NCI-H2196 treated with DMSO at 0.1 percent for 48 hours (cell line): ENCODE measurements around the gene KIF26A.

Experiments used
- DNase-seq: peaks from one replicate; lab custom pipeline; 2025; ENCODE audit not compliant: unreplicated experiment; lab: John Stamatoyannopoulos, UW

KIF26A gene

GRCh38 chr14:104101086-104101621 lies 37.2 kb upstream of the KIF26A start:
- DNase-seq = no peak

- DNase-seq = no peak
Observed at GRCh38 chr14:104101651-104102281, 36.6 kb upstream of the KIF26A start.

GRCh38 chr14:104102282-104102914 lies 36.0 kb upstream of the KIF26A start:
- DNase-seq = no peak

GRCh38 chr14:104103061-104103445 lies 35.3 kb upstream of the KIF26A start:
- no peak for DNase-seq

- DNase-seq = no peak
Observed at GRCh38 chr14:104103446-104104075, 34.8 kb upstream of the KIF26A start.

- DNase-seq = no peak
Observed at GRCh38 chr14:104104076-104104901, 34.1 kb upstream of the KIF26A start.

GRCh38 chr14:104105071-104105821 lies 33.1 kb upstream of the KIF26A start:
- DNase-seq = no peak

- DNase-seq = no peak
Observed at GRCh38 chr14:104105822-104106470, 32.4 kb upstream of the KIF26A start.

- no peak for DNase-seq
Observed at GRCh38 chr14:104106471-104106991, 31.9 kb upstream of the KIF26A start.

GRCh38 chr14:104107101-104107581 lies 31.2 kb upstream of the KIF26A start:
- DNase-seq = no peak

- no peak for DNase-seq
Observed at GRCh38 chr14:104107611-104108569, 30.5 kb upstream of the KIF26A start.

- no peak for DNase-seq
Observed at GRCh38 chr14:104108570-104109541, 29.5 kb upstream of the KIF26A start.

- no peak for DNase-seq
Observed at GRCh38 chr14:104109731-104110361, 28.5 kb upstream of the KIF26A start.

GRCh38 chr14:104110491-104111209 lies 27.7 kb upstream of the KIF26A start:
- no peak for DNase-seq

- no peak for DNase-seq
Observed at GRCh38 chr14:104111301-104112112, 26.9 kb upstream of the KIF26A start.
